Prostate gland (tissue), 2 donors: ENCODE measurements around the gene LRRC46. TPM values are rescaled to one million over a fixed set of nuclear protein-coding genes. Genes with fewer than 3 reads are reported as not detected.

Experiments used
- DNase-seq: peaks from one replicate; pipeline ENCODE4 v3.0.0-alpha.2; 2019; ENCODE audit warnings: low spot score
- H3K27ac ChIP-seq, 2 donors: fragments of 200-600 bp; sonication (generic); 2 replicates each; pipeline ENCODE4 v1.5.1; 2017 to 2019
- H3K27me3 ChIP-seq: fragments of 200-600 bp; sonication (generic); replicated peaks from 2 replicates; pipeline ENCODE4 v1.5.1; 2019; ENCODE audit not compliant: insufficient read depth
- H3K36me3 ChIP-seq, 2 donors: fragments of 200-600 bp; sonication (generic); 1 replicate in 1 of 2; 2 replicates in 1 of 2; pipeline versions ENCODE4 v1.5.1 to v1.8.1; 2017 to 2019
- H3K4me1 ChIP-seq: fragments of 200-600 bp; sonication (generic); replicated peaks from 2 replicates; pipeline ENCODE4 v1.5.1; 2019
- H3K4me3 ChIP-seq, 2 donors: fragments of 200-600 bp; sonication (generic); 2 replicates each; pipeline ENCODE4 v1.5.1; 2017 to 2019
- H3K9me3 ChIP-seq: fragments of 200-600 bp; sonication (generic); 2 replicates; pipeline ENCODE4 v1.5.1; 2017
- POLR2A ChIP-seq: fragments of 450-650 bp; IDR thresholded peaks from one replicate; pipeline ENCODE4 v1.6.1; 2016; ENCODE audit warnings: antibody characterized with exemption, mild to moderate bottlenecking
- POLR2AphosphoS5 ChIP-seq: sonication (generic); formaldehyde crosslinking; IDR thresholded peaks from one replicate; pipeline ENCODE4 v1.6.1; 2017; ENCODE audit warnings: antibody characterized with exemption
- WGBS: methylation state at CpG from one replicate; pipeline ENCODE4 v1.1.5; 2018; 5-methylcytosine and 5-hydroxymethylcytosine counted together
- intact Hi-C: fragments of 100-400 bp; cut with DNase I; formaldehyde crosslinking; loops from one replicate; pipeline ENCODE4 v1.14.2; 2022
- total RNA-seq, 2 donors: library from RNA; depleted of rRNA; stranded (reverse); fragments of >200 nt; gene quantifications; one replicate each; pipeline ENCODE4 v1.1.0, GENCODE V29; 2016
- TF ChIP-seq, protein P1 (sequence below), 4 experiments: fragments of 200-600 bp in 2 of 4; fragments of 450-650 bp in 2 of 4; sonication (generic) in 2 of 4; IDR thresholded peaks; 1 replicate in 3 of 4; 2 replicates in 1 of 4; pipeline ENCODE4 v1.5.1; 2016 to 2019; ENCODE audit warnings: antibody characterized with exemption in 4 of 4, mild to moderate bottlenecking in 2 of 4, moderate library complexity in 2 of 4

Gene LRRC46
- total RNA-seq, 2 donors from 2014 or later = 1.1 to 4.9 TPM

DNA sequence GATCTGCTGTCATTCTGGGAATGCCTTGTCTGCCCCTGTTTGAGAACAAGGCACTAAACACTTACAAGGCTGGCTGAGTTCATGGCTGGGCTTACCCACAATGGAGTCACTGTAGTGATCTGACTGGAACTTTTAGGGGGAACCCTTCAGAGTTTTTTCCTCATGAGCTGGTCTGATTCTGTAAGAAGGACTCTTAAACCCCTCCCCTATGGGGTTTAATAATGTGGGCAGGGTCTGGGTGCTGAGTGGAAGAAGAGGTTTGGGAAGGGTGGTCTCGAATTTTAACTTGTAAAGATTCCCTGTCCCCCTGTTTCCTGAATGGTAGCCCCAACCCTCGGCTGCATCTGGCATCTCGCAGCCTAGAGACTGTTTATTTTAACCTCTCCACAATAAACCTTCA is 40.4 kb upstream of the LRRC46 start:
- WGBS = 31% methylated on average over 3 of the region's 3 CpGs
- intact Hi-C loops = loop anchor here (5.0 kb wide), 1 partner anchor 129 kb away; no protein-coding TSS in a partner anchor
- DNase-seq = no peak
- Histone ChIP-seq H3K9me3 (no peaks in the 10 kb centered on the region), H3K4me3 (no peak overlapping the region), H3K27ac (no peak overlapping the region), H3K4me1 (peaks cover 3% of the 10 kb centered on the region), H3K27me3 (peaks cover 10% of the 10 kb centered on the region), H3K36me3 (no peaks in the 10 kb centered on the region)
- TF ChIP-seq, protein P1, sequence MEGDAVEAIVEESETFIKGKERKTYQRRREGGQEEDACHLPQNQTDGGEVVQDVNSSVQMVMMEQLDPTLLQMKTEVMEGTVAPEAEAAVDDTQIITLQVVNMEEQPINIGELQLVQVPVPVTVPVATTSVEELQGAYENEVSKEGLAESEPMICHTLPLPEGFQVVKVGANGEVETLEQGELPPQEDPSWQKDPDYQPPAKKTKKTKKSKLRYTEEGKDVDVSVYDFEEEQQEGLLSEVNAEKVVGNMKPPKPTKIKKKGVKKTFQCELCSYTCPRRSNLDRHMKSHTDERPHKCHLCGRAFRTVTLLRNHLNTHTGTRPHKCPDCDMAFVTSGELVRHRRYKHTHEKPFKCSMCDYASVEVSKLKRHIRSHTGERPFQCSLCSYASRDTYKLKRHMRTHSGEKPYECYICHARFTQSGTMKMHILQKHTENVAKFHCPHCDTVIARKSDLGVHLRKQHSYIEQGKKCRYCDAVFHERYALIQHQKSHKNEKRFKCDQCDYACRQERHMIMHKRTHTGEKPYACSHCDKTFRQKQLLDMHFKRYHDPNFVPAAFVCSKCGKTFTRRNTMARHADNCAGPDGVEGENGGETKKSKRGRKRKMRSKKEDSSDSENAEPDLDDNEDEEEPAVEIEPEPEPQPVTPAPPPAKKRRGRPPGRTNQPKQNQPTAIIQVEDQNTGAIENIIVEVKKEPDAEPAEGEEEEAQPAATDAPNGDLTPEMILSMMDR (IDR thresholded peaks at IDR 0.05) = no peak
- no peak for TF ChIP-seq POLR2A
- no peak for TF ChIP-seq POLR2AphosphoS5

DNA sequence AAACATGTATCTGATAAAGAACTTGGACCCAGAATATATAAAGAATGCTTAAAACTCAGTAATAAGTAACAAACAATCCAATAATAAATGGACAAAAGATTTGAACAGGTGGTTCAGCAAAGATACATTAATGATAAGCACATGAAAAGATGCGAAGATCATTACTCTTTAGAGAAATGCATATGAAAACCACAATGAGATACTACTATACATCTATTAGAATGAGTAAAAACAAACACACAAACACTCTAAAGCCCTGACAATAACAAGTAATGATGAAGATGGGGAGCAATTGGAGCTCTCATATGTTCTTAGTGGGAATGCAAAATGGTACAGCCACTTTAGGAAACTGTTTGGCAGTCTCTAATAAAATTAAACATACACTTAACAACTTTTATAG is 39.0 kb upstream of the LRRC46 start:
- H3K9me3 ChIP-seq = no peaks in the 10 kb centered on the region
- H3K4me1 ChIP-seq = peaks cover 3% of the 10 kb centered on the region
- no peaks in the 10 kb centered on the region for H3K36me3 ChIP-seq
- no peak overlapping the region for H3K27ac ChIP-seq
- no peak for DNase-seq
- intact Hi-C loops = loop anchor here (5.0 kb wide), 1 partner anchor 130 kb away; no protein-coding TSS in a partner anchor
- no peak for TF ChIP-seq POLR2AphosphoS5
- no peak for TF ChIP-seq POLR2A
- TF ChIP-seq, protein P1 (IDR thresholded peaks at IDR 0.05) = no peak
- H3K27me3 ChIP-seq = peaks cover 6% of the 10 kb centered on the region
- WGBS = 50% methylated on average over 1 of the region's 1 CpG
- no peak overlapping the region for H3K4me3 ChIP-seq

DNA sequence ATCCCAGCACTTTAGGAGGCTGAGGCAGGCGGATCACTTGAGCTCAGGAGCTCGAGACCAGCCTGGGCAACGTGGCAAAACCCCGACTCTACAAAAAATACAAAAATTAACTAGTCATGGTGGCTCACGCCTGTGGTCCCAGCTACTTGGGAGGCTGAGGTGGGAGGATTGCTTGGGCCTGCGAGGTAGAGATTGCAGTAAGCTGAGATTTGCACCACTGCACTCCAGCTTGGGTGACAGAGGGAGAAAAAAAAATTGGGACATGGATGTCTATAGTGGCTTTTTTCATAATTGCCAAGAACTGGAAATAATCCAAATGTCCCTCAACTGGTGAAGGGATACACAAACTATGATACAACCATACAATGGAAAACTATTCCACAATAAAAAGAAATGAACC is 38.5 kb upstream of the LRRC46 start:
- Histone ChIP-seq H3K4me1 (peaks cover 3% of the 10 kb centered on the region), H3K36me3 (no peaks in the 10 kb centered on the region), H3K4me3 (no peak overlapping the region), H3K27ac (no peak overlapping the region), H3K27me3 (peaks cover 5% of the 10 kb centered on the region), H3K9me3 (no peaks in the 10 kb centered on the region)
- no peak for TF ChIP-seq POLR2A
- TF ChIP-seq POLR2AphosphoS5 = no peak
- TF ChIP-seq, protein P1 (IDR thresholded peaks at IDR 0.05) = no peak
- DNase-seq = no peak
- intact Hi-C loops = loop anchor here (5.0 kb wide), 1 partner anchor 131 kb away; no protein-coding TSS in a partner anchor
- 73% methylated on average over 6 of the region's 6 CpGs for WGBS

DNA sequence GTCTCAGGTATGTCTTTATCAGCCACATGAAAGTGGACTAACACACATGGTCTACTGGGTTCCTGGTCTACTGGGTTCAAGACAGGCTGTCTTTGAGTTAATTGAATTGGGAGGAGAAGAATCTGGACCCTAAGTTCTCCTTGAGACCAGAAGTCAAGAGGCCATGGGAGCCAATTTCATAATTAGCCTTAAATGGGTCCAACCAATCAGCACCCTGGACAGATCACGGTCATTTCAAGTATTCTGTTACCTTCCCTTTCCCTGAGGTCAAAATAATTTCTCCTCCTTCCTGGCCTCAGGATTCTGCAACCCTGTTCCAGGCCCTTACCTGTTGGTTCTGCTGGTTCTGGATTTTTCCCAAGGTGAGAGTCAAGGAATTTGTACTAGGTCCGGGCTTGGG is 33.7 kb upstream of the LRRC46 start:
- Histone ChIP-seq H3K27me3 (peaks cover 5% of the 10 kb centered on the region), H3K4me3 (no peak overlapping the region), H3K36me3 (no peaks in the 10 kb centered on the region), H3K9me3 (no peaks in the 10 kb centered on the region), H3K4me1 (no peaks in the 10 kb centered on the region), H3K27ac (no peak overlapping the region)
- no peak for DNase-seq
- 56% methylated on average over 2 of the region's 2 CpGs for WGBS
- TF ChIP-seq, protein P1 (IDR thresholded peaks at IDR 0.05) = no peak
- TF ChIP-seq POLR2A (no peak), POLR2AphosphoS5 (no peak)
- intact Hi-C loops = no loop called here

DNA sequence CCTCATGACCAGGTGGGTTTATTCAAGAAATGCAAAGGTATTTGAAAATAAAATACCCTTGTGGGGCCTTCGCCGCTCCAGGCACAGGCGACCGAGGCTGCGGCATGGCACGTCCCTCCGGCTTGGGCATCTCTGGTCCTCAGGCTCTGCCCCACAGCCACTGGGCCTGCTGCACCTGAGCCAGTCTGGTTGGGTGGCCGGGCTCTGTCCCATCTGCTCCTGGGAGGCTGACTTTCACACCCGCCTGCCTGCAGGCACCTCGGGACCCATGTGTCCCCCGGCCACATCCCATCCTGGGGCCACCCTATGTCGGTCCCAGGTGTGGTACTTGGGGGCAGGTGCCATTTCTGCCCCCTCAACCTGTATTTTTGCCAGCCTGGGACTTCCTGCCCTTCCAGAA is 30.8 kb upstream of the LRRC46 start:
- Histone ChIP-seq H3K9me3 (no peaks in the 10 kb centered on the region), H3K27me3 (no peaks in the 10 kb centered on the region), H3K4me1 (no peaks in the 10 kb centered on the region), H3K4me3 (no peak overlapping the region), H3K36me3 (no peaks in the 10 kb centered on the region), H3K27ac (no peak overlapping the region)
- WGBS = 83% methylated on average over 12 of the region's 12 CpGs
- TF ChIP-seq, protein P1 (IDR thresholded peaks at IDR 0.05) = no peak
- DNase-seq = no peak
- intact Hi-C loops = loop anchor here (10.0 kb wide), 1 partner anchor 106 kb away; the partner anchor contains the start of gene TBKBP1
